Astrocyte (in vitro differentiated cells and primary cell): ENCODE data around the gene HNF1A. TPM values are rescaled to one million over a fixed set of nuclear protein-coding genes. Genes with fewer than 3 reads are reported as not detected.

Experiments used
- DNase-seq: peaks from one replicate; pipeline ENCODE4 v3.0.0-alpha.2; 2010; ENCODE audit warnings: low read depth
- FAIRE-seq: peaks from 2 replicates; lab custom pipeline; 2011; peaks lifted over from hg19 to GRCh38; lab: Jason Lieb, UNC
- H2AFZ ChIP-seq: 2 replicates; pipeline ENCODE4 v1.6.0; 2012; ENCODE audit warnings: low read depth, low read length, inconsistent platforms
- H3K27ac ChIP-seq: 2 replicates; pipeline ENCODE4 v1.5.1; 2011; ENCODE audit warnings: low read depth, low read length, inconsistent platforms
- H3K27me3 ChIP-seq: 2 replicates; pipeline ENCODE4 v1.6.0; 2011; ENCODE audit warnings: low read length, inconsistent platforms; ENCODE audit not compliant: insufficient read depth
- H3K36me3 ChIP-seq: 2 replicates; pipeline ENCODE4 v1.5.1; 2011; ENCODE audit warnings: low read length, inconsistent platforms; ENCODE audit not compliant: insufficient read depth
- H3K4me1 ChIP-seq: 2 replicates; pipeline ENCODE4 v1.5.1; 2011; ENCODE audit warnings: low read length, inconsistent platforms; ENCODE audit not compliant: insufficient read depth
- H3K4me2 ChIP-seq: 2 replicates; pipeline ENCODE4 v1.6.0; 2012; ENCODE audit warnings: low read length, inconsistent platforms
- H3K4me3 ChIP-seq: 2 replicates; pipeline ENCODE4 v1.5.1; 2011; ENCODE audit warnings: low read depth, mild to moderate bottlenecking, low read length, inconsistent platforms; ENCODE audit not compliant: insufficient read depth
- H3K79me2 ChIP-seq: 2 replicates; pipeline ENCODE4 v1.6.0; 2012; ENCODE audit warnings: mild to moderate bottlenecking, low read length, inconsistent platforms; ENCODE audit not compliant: insufficient read depth
- H3K9ac ChIP-seq: 2 replicates; pipeline ENCODE4 v1.6.0; 2012; ENCODE audit warnings: mild to moderate bottlenecking, low read length, inconsistent platforms
- H3K9me3 ChIP-seq: 2 replicates; pipeline ENCODE4 v1.5.1; 2012; ENCODE audit warnings: low read depth, mild to moderate bottlenecking, low read length, inconsistent platforms; ENCODE audit not compliant: insufficient read depth
- H4K20me1 ChIP-seq: 2 replicates; pipeline ENCODE4 v1.6.0; 2012; ENCODE audit warnings: low read length, inconsistent platforms; ENCODE audit not compliant: insufficient read depth
- H3K27ac Mint-ChIP-seq: one replicate; pipeline ENCODE4 v1.8.0; 2021; ENCODE audit warnings: mild to moderate bottlenecking, mixed read lengths; ENCODE audit not compliant: unreplicated experiment
- H3K27me3 Mint-ChIP-seq: one replicate; pipeline ENCODE4 v1.8.0; 2021; ENCODE audit warnings: low read depth, mixed read lengths; ENCODE audit not compliant: unreplicated experiment
- H3K36me3 Mint-ChIP-seq: one replicate; pipeline ENCODE4 v1.8.0; 2021; ENCODE audit warnings: low read depth, mixed read lengths; ENCODE audit not compliant: unreplicated experiment
- H3K4me1 Mint-ChIP-seq: one replicate; pipeline ENCODE4 v1.8.0; 2021; ENCODE audit warnings: low read depth, mixed read lengths; ENCODE audit not compliant: unreplicated experiment
- H3K4me3 Mint-ChIP-seq: one replicate; pipeline ENCODE4 v1.8.0; 2021; ENCODE audit warnings: mild to moderate bottlenecking, moderate library complexity, mixed read lengths; ENCODE audit not compliant: unreplicated experiment
- H3K9me3 Mint-ChIP-seq: one replicate; pipeline ENCODE4 v1.8.0; 2021; ENCODE audit warnings: mild to moderate bottlenecking, mixed read lengths; ENCODE audit not compliant: unreplicated experiment
- EZH2 ChIP-seq: IDR thresholded peaks from 2 replicates; pipeline ENCODE4 v1.6.1; 2012; ENCODE audit warnings: mild to moderate bottlenecking, low read length, inconsistent platforms; ENCODE audit not compliant: insufficient read depth
- total RNA-seq: library from RNA; stranded (reverse); gene quantifications from 2 replicates; pipeline ENCODE4 v1.2.1, GENCODE V29; 2021
- TF ChIP-seq, protein P1 (sequence below): IDR thresholded peaks from 2 replicates; pipeline ENCODE4 v1.5.1; 2011; ENCODE audit warnings: low read depth, mild to moderate bottlenecking, inconsistent platforms, low read length, moderate library complexity; ENCODE audit not compliant: insufficient read depth

Gene HNF1A
- total RNA-seq, 1 donor from 2014 or later = not detected

GRCh38 chr12:121021754-121022153 lies 43.4 kb downstream of the HNF1A start:
- Histone ChIP-seq H3K27ac (no peak overlapping the region), H3K4me1 (no peaks in the 10 kb centered on the region), H3K4me2 (no peak overlapping the region), H3K79me2 (no peaks in the 10 kb centered on the region), H3K36me3 (no peaks in the 10 kb centered on the region), H3K27me3 (peaks cover 7% of the 10 kb centered on the region), H3K4me3 (no peak overlapping the region), H3K9me3 (no peaks in the 10 kb centered on the region), H2AFZ (no peak overlapping the region), H4K20me1 (no peaks in the 10 kb centered on the region), H3K9ac (no peak overlapping the region)
- no peaks in the 10 kb centered on the region for H3K36me3 Mint-ChIP-seq
- H3K27ac Mint-ChIP-seq = no peak overlapping the region
- H3K9me3 Mint-ChIP-seq = peaks cover 2% of the 10 kb centered on the region
- TF ChIP-seq EZH2 = no peak
- TF ChIP-seq, protein P1, sequence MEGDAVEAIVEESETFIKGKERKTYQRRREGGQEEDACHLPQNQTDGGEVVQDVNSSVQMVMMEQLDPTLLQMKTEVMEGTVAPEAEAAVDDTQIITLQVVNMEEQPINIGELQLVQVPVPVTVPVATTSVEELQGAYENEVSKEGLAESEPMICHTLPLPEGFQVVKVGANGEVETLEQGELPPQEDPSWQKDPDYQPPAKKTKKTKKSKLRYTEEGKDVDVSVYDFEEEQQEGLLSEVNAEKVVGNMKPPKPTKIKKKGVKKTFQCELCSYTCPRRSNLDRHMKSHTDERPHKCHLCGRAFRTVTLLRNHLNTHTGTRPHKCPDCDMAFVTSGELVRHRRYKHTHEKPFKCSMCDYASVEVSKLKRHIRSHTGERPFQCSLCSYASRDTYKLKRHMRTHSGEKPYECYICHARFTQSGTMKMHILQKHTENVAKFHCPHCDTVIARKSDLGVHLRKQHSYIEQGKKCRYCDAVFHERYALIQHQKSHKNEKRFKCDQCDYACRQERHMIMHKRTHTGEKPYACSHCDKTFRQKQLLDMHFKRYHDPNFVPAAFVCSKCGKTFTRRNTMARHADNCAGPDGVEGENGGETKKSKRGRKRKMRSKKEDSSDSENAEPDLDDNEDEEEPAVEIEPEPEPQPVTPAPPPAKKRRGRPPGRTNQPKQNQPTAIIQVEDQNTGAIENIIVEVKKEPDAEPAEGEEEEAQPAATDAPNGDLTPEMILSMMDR = no peak
- DNase-seq (no peak), FAIRE-seq (no peak)
- H3K4me3 Mint-ChIP-seq = no peak overlapping the region
- H3K27me3 Mint-ChIP-seq = peaks cover 12% of the 10 kb centered on the region
- H3K4me1 Mint-ChIP-seq = no peaks in the 10 kb centered on the region

- no peaks in the 10 kb centered on the region for H3K36me3 Mint-ChIP-seq
- H3K4me3 ChIP-seq = no peak overlapping the region
- no peak overlapping the region for H3K4me2 ChIP-seq
- no peaks in the 10 kb centered on the region for H4K20me1 ChIP-seq
- H3K27me3 Mint-ChIP-seq = peaks cover 16% of the 10 kb centered on the region
- no peak overlapping the region for H3K27ac ChIP-seq
- peaks cover 12% of the 10 kb centered on the region for H3K27me3 ChIP-seq
- H2AFZ ChIP-seq = no peak overlapping the region
- DNase-seq (no peak), FAIRE-seq (no peak)
- H3K9ac ChIP-seq = no peak overlapping the region
- no peak overlapping the region for H3K4me3 Mint-ChIP-seq
- no peak overlapping the region for H3K27ac Mint-ChIP-seq
- no peaks in the 10 kb centered on the region for H3K4me1 Mint-ChIP-seq
- no peaks in the 10 kb centered on the region for H3K79me2 ChIP-seq
- H3K9me3 ChIP-seq = no peaks in the 10 kb centered on the region
- peaks cover 2% of the 10 kb centered on the region for H3K9me3 Mint-ChIP-seq
- no peaks in the 10 kb centered on the region for H3K4me1 ChIP-seq
- no peak for TF ChIP-seq EZH2
- TF ChIP-seq, protein P1 = no peak
- H3K36me3 ChIP-seq = no peaks in the 10 kb centered on the region
Measured at GRCh38 chr12:121022713-121023112, 44.4 kb downstream of the HNF1A start.

GRCh38 chr12:121023799-121024198 lies 45.5 kb downstream of the HNF1A start:
- H3K36me3 ChIP-seq = no peaks in the 10 kb centered on the region
- Mint-ChIP-seq H3K9me3 (peaks cover 2% of the 10 kb centered on the region), H3K27ac (no peak overlapping the region), H3K4me1 (no peaks in the 10 kb centered on the region), H3K36me3 (no peaks in the 10 kb centered on the region), H3K4me3 (no peak overlapping the region), H3K27me3 (peaks cover 17% of the 10 kb centered on the region)
- no peak overlapping the region for H3K9ac ChIP-seq
- no peaks in the 10 kb centered on the region for H3K4me1 ChIP-seq
- no peaks in the 10 kb centered on the region for H3K9me3 ChIP-seq
- H3K27ac ChIP-seq = no peak overlapping the region
- DNase-seq = no peak
- no peak overlapping the region for H3K4me2 ChIP-seq
- H3K79me2 ChIP-seq = no peaks in the 10 kb centered on the region
- no peaks in the 10 kb centered on the region for H4K20me1 ChIP-seq
- peaks cover 13% of the 10 kb centered on the region for H3K27me3 ChIP-seq
- TF ChIP-seq EZH2 = no peak
- TF ChIP-seq, protein P1 = no peak
- no peak for FAIRE-seq
- no peak overlapping the region for H3K4me3 ChIP-seq
- no peak overlapping the region for H2AFZ ChIP-seq
